ENCODE data around the gene EIF3D. TPM values are rescaled to one million over a fixed set of nuclear protein-coding genes. Genes with fewer than 3 reads are reported as not detected.

The EIF3D gene
- total RNA-seq, 2 donors from 2014 or later = 307 to 329 TPM

Other genes with a start within 250 kb of the EIF3D start
- gene MYH9, start 141.2 kb downstream of the EIF3D start, total RNA-seq = 100 to 1,000 TPM; 782 to 800 TPM
- 100 to 1,000 TPM in 1 of 2 donors, 10 to 100 TPM in 1; 87.9 to 114 TPM for gene TXN2, start 47.5 kb downstream of the EIF3D start, total RNA-seq
- gene FOXRED2, start 22.1 kb downstream of the EIF3D start, total RNA-seq = 10 to 100 TPM; 12.3 to 18.0 TPM
- gene CACNG2, start 174.6 kb upstream of the EIF3D start, total RNA-seq = not detected
- 10 to 100 TPM; 19.7 to 21.2 TPM for gene IFT27, start 247.0 kb upstream of the EIF3D start, total RNA-seq